ENCODE measurements around the gene ALG14. TPM values are rescaled to one million over a fixed set of nuclear protein-coding genes. Genes with fewer than 3 reads are reported as not detected.
"Not testable (repeated sequence)": the region's sequence is repeated elsewhere in the genome, so short reads cannot be mapped to it uniquely, and the experiment has no call there.

The ALG14 gene
- polyA plus RNA-seq, 3 donors: 0.79 to 2.7 (median 2.0) TPM

DNA sequence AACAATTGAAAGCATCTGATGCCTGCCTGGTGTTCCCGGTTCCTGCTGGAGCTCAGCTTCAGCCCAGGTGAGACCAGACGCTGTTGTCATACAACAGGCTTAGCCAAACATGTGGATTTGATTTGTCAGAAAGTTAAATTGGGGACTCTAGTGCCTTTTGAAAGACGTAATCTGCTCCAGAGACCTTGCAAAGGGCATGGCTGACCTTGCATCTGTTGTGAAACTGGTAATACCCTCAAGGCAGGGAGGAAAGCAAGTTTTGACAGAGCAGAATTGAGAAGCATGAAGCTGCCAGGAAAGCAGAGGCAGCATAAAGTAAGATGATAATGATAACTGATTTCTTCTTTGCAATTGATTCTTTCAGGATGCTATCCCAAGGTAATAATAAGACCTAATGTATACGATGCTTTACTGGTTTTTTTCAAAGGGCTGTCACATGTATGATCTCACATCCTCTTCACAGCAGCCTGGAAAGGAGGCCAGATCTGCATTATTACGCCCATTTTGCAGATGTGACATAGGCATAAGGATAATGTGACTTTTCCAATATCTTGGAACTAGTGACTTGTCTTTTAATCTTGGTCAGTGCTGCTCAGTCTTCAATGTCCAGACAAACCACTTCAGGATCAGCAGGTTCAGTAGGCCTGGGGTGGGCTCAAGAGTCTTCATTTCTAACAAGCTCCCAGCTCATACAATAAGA, 121.1 kb downstream of the ALG14 start:
- no peak overlapping the region for H3K27ac ChIP-seq (ENCODE audit: low read depth, low read length)
- WGBS, 3 donors: 80 to 89% (median 82%) methylated on average over 5 of the region's 5 CpGs

DNA sequence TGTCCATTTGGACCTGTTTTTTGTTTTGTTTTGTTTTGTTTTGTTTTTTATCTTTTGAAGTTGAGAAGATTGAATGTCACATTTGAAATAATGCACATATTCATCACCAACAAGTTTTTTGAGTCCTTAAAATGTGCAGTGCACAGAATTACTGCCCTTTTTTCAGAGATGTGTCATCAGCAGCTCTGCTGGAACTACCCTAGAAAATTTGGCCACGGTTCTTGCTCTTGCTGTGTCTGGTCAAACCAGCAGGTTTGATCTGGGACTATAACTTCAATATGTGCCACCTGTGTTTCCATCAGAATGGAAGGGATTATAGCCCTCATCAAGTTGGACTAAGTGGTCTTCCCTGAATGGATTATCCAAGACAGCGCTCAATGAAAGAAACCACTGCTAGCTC, 121.7 kb downstream of the ALG14 start:
- no peak overlapping the region for H3K27ac ChIP-seq (ENCODE audit: low read depth, low read length)
- 70 to 89% (median 79%) methylated on average over 2 of the region's 2 CpGs for whole genome bisulfite sequencing, 3 donors

GRCh38 chr1:94949681-94950661, 122.8 kb downstream of the ALG14 start:
- no peak overlapping the region for H3K27ac ChIP-seq (ENCODE audit: low read depth, low read length)
- WGBS, 3 donors: 20 to 76% (median 69%) methylated on average over 4 of the region's 4 CpGs

DNA sequence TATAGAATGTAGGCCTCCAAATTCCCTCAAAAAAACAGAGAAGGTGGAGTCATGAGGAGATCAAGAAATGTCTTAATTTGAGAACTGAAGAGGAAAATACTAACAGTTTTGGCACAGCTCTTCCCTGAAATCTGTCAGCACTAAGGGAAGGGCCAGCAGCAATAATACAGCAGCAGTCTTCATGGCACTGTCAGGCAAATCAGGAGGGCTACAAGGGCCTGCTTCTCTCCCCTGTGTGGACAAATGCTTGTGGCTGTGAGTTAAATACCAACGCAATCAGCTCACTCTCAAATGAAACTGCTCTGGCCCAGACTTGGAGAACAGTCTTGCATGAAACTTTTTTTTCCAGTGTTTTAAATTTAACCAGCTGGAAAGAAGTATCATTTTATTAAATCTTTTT, 125.3 kb downstream of the ALG14 start:
- WGBS, 3 donors: 58 to 88% (median 70%) methylated on average over 1 of the region's 1 CpG
- no peak overlapping the region for H3K27ac ChIP-seq (ENCODE audit: low read depth, low read length)

- WGBS, 3 donors: 44 to 53% (median 49%) methylated on average over 3 of the region's 3 CpGs
- H3K27ac ChIP-seq (ENCODE audit: low read depth, low read length): no peak overlapping the region
These were observed 125.9 kb downstream of the ALG14 start for GRCh38 chr1:94946886-94947285.

- 40 to 92% (median 80%) methylated on average over 8 of the region's 8 CpGs for WGBS, 3 donors
These were observed 130.3 kb downstream of the ALG14 start for GRCh38 chr1:94942171-94943128.

GRCh38 chr1:94941480-94941879, 131.3 kb downstream of the ALG14 start:
- WGBS, 3 donors: 93 to 100% (median 96%) methylated on average over 1 of the region's 1 CpG

More at GRCh38 chr1:94942171-94943128, 130.3 kb downstream of the ALG14 start:
- H3K27ac ChIP-seq (ENCODE audit: low read depth, low read length): no peak overlapping the region

DNA sequence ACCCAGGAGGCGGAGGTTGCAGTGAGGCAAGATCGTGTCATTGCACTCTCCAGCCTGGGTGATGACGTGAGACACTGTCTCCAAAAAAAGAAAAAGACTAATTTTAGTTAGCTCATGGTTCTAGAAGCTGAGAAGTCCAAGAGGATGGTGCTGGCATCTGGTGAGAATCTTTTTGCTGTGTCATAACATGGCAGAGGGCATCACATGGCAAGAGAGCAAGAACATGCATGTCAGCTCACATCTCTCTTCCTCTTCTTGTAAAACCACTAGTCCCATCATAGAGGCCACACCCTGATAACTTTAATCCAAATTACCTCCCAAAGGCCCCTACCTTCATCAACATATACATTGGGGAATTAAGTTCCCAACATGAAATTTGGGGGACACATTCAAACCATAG, 132.0 kb downstream of the ALG14 start:
- WGBS, 3 donors: 92 to 100% (median 95%) methylated on average over 3 of the region's 3 CpGs
- no peak overlapping the region for H3K27ac ChIP-seq (ENCODE audit: low read depth, low read length)

More at GRCh38 chr1:94941480-94941879, 131.3 kb downstream of the ALG14 start:
- H3K27ac ChIP-seq (ENCODE audit: low read depth, low read length): not testable (repeated sequence)

GRCh38 chr1:94937820-94938219, 134.9 kb downstream of the ALG14 start:
- WGBS, 3 donors: 88 to 100% (median 93%) methylated on average over 1 of the region's 1 CpG
- no peak overlapping the region for H3K27ac ChIP-seq (ENCODE audit: low read depth, low read length)

DNA sequence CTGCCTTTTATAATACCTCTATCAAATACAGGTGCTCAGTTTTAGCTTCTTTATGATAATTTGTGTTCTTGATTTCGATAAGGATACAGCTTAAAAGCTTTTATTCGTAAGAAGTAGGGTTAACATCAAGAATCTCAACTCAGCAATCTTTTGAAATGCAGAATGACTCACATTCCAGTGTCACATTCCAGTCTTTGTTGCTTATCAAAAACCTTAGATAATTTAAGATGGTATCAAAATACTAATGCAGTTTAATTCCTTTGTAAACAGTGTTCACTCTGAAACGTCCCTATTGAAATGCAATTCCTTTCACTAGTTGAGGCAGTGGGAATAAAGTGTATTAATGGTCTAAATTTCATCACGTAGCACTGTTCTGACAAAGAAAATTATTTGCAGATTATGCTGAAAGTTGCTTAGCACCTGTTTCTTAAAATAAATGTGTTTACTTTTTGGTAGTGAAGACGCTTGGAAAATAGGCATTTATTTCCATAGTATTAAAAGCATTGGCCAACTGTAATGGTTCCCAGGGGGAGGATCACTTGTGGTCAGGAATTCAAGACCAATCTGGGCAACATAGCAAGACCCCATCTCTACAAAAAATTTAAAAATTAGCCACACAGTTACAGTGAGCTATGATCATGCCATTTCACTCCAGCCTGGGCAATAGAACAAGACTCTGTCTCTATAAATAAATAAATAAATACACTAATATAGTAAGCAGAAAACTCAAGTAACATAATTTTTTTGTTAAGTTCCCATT, 135.7 kb downstream of the ALG14 start:
- 60 to 79% (median 71%) methylated on average over 5 of the region's 5 CpGs for WGBS, 3 donors

DNA sequence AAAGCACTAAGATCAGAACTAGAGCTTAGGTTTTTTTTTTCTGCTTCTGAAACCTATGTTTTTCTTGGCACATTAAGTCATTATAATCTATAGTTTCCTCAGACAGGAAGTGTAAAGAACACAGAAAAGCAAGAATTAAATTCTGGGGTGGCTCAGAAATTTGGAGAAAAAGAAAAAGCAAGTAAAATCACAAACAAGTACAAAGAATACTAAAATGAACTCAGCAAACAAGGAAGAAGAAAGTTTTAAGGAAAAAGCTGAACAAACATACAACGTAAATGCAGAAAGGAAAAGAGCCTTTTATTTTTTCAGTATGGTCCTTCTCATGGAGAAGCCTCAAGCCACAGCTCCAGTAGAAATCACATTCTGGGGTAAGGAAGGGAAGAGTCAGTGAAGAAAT, 137.3 kb downstream of the ALG14 start:
- 52 to 69% (median 59%) methylated on average over 1 of the region's 1 CpG for WGBS, 3 donors
- no peak overlapping the region for H3K27ac ChIP-seq (ENCODE audit: low read depth, low read length)

More for the DNA sequence above, 135.7 kb downstream of the ALG14 start:
- H3K27ac ChIP-seq (ENCODE audit: low read depth, low read length): no peak overlapping the region

DNA sequence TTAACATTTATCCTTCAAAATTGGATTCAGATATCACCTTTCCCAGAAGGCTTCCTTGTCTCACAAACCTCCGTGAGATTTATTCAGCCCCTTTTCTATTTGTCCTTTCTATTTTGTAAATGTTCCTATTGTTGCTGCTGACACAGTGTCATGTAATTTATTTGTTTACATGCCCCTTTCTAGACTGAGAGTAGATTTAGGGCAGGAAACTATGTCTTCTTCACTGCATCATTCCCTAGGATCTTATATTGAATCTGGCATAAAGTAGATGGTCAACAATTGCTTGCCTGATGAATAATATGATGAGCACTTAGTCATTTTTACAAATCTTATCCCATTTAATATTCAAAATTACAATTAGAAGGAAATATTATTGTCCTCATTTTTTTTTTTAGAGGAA, 137.7 kb downstream of the ALG14 start:
- WGBS, 3 donors: 86 to 97% (median 94%) methylated on average over 1 of the region's 1 CpG
- no peak overlapping the region for H3K27ac ChIP-seq (ENCODE audit: low read depth, low read length)

- WGBS, 3 donors: 75 to 85% (median 84%) methylated on average over 2 of the region's 2 CpGs
- no peak overlapping the region for H3K27ac ChIP-seq (ENCODE audit: low read depth, low read length)
These were observed 138.2 kb downstream of the ALG14 start for GRCh38 chr1:94934551-94934950.

GRCh38 chr1:94931254-94931841, 141.4 kb downstream of the ALG14 start:
- 95 to 98% (median 97%) methylated on average over 7 of the region's 7 CpGs for WGBS, 3 donors
- H3K27ac ChIP-seq (ENCODE audit: low read depth, low read length): no peak overlapping the region

DNA sequence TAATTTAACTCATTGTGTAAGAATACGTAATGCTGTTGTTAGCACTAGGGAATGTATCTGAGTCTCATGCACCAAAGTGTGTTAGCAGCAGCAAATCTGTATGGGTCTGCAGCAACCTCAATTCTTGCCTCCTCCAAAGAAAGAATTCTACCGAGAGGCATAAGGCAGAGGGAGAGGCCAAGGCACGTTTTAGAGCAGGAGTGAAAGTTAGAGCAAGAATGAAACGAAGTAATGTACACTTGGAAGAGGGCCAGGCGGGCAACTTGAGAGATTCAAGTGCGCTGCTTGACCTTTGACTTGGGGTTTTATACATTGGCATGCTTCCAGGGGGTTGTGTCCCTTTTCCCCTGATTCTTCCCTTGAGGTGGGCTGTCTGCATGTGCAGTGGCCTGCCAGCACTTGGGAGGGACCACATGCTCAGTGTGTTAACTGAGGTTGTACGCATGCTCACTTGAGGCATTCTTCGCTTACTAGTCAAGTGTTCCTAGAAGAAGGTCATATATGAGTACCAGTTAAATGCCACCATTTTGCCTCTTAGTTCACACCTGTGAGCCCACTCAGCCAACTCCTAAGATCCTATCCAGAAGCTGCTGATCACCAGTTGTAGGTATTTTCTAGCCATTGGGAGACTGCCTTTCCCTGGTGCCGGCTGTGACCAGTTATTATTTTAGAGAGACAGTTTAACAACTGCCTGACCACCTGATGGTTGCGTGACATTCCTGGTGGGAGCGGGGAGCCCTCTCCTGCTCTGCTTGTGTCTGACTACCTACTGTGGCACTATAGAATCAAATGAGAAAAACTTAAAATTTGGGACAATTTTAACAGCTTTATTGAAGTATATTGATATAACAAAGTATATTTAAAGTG, 143.2 kb downstream of the ALG14 start:
- no peak overlapping the region for H3K27ac ChIP-seq (ENCODE audit: low read depth, low read length)
- 76 to 84% (median 78%) methylated on average over 11 of the region's 11 CpGs for WGBS, 3 donors

GRCh38 chr1:94928293-94928939, 144.3 kb downstream of the ALG14 start:
- 70 to 78% (median 70%) methylated on average over 7 of the region's 7 CpGs for whole genome bisulfite sequencing, 3 donors
- H3K27ac ChIP-seq (ENCODE audit: low read depth, low read length): no peak overlapping the region

All from adipose tissue (tissue), 3 donors.